Measurements from ENCODE around the gene KCNIP1. TPM values are rescaled to one million over a fixed set of nuclear protein-coding genes. Genes with fewer than 3 reads are reported as not detected.

KCNIP1 gene
- total RNA-seq, 1 donor from 2014 or later: 12.6 TPM

DNA sequence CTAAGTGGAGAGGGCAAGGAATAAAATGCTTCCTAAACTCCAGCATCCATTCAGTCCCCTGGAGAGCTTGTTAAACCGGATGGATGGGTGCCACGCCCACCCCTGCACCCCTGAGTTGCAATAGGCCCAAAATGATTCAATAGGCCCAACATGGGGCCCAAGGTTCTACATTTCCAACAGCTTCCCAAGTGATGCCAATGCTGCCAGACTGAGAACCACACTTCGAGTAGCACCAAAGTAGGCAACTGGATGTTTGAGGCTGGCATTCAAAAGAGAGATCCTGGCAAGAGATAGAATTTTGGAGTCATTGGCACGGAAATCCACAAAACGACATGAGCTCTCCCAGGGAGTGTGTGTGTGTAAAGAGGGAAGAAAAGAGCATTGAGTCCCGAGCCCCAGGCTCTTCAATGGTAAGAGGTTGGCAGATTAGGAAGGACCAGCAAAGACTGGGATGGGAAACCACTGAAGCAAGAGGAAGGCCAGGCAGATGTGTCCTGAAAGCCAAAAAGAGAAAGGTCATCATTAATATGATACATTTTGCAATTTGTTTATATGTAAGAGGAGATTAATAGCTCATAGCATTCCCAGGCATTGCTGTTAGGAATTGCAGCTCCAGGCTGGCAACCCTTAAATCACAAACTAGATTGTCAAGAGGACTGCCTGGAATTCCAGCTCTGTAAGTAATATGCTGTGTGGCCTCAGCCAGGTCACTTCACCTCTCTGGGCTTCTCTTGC, 130.6 kb downstream of the KCNIP1 start:
- Mint-ChIP-seq H3K4me3 (ENCODE audit: unreplicated experiment) (no peak overlapping the region), H3K27me3 (ENCODE audit: unreplicated experiment) (no peaks in the 10 kb centered on the region), H3K4me1 (ENCODE audit: unreplicated experiment) (peaks cover 34% of the 10 kb centered on the region), H3K9me3 (ENCODE audit: unreplicated experiment) (no peaks in the 10 kb centered on the region), H3K36me3 (ENCODE audit: unreplicated experiment) (no peaks in the 10 kb centered on the region), H3K27ac (ENCODE audit: unreplicated experiment) (no peak overlapping the region)
- TF ChIP-seq, protein P1, sequence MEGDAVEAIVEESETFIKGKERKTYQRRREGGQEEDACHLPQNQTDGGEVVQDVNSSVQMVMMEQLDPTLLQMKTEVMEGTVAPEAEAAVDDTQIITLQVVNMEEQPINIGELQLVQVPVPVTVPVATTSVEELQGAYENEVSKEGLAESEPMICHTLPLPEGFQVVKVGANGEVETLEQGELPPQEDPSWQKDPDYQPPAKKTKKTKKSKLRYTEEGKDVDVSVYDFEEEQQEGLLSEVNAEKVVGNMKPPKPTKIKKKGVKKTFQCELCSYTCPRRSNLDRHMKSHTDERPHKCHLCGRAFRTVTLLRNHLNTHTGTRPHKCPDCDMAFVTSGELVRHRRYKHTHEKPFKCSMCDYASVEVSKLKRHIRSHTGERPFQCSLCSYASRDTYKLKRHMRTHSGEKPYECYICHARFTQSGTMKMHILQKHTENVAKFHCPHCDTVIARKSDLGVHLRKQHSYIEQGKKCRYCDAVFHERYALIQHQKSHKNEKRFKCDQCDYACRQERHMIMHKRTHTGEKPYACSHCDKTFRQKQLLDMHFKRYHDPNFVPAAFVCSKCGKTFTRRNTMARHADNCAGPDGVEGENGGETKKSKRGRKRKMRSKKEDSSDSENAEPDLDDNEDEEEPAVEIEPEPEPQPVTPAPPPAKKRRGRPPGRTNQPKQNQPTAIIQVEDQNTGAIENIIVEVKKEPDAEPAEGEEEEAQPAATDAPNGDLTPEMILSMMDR (IDR thresholded peaks at IDR 0.05): no peak
- no peak for DNase-seq (ENCODE audit: extremely low spot score, unreplicated experiment)

DNA sequence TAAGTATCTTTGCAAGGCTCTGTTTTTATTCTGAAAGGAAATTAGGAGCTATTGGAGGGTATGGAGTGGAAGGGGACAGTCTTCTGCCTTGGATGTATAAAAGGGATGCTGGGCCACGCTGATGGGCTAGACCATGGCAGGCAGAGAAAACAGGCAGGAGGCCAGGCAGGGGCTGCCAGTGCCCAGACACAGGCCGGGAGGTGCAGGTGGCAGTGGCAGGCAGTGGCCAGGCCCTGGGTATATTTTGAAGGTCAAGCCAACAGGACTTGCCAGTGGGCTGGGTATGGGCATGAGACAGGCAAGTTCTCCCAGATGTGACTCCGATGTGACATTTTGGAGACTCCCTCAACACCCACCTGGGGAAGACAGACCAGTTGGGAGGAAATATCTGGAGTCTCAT, 131.9 kb downstream of the KCNIP1 start:
- TF ChIP-seq, protein P1 (IDR thresholded peaks at IDR 0.05): no peak
- peaks cover 34% of the 10 kb centered on the region for H3K4me1 Mint-ChIP-seq (ENCODE audit: unreplicated experiment)
- no peak for DNase-seq (ENCODE audit: extremely low spot score, unreplicated experiment)
- H3K36me3 Mint-ChIP-seq (ENCODE audit: unreplicated experiment): no peaks in the 10 kb centered on the region
- no peak overlapping the region for H3K27ac Mint-ChIP-seq (ENCODE audit: unreplicated experiment)
- H3K9me3 Mint-ChIP-seq (ENCODE audit: unreplicated experiment): no peaks in the 10 kb centered on the region
- no peak overlapping the region for H3K4me3 Mint-ChIP-seq (ENCODE audit: unreplicated experiment)
- no peaks in the 10 kb centered on the region for H3K27me3 Mint-ChIP-seq (ENCODE audit: unreplicated experiment)

DNA sequence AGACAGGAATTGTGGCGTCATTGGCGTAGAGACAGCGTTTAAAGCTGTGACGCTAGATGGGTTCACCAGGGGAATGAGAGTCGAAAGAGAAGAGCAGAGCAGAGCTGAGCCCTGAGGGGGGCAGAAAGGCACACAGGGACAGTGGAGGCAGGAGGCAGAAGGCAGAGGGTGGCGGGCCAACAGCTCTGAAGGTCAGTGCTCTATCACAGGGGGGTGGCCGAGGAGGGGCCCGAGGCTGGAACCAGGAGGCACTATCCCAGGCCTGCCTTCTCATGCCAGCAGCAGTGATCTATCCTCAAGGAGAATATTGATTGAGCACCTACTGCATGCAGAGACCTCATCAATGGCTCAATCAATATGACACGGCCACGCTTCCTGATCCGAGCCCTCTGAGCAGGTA, 132.4 kb downstream of the KCNIP1 start:
- no peak for DNase-seq (ENCODE audit: extremely low spot score, unreplicated experiment)
- TF ChIP-seq, protein P1 (IDR thresholded peaks at IDR 0.05): no peak
- H3K27me3 Mint-ChIP-seq (ENCODE audit: unreplicated experiment): no peaks in the 10 kb centered on the region
- no peak overlapping the region for H3K27ac Mint-ChIP-seq (ENCODE audit: unreplicated experiment)
- no peaks in the 10 kb centered on the region for H3K9me3 Mint-ChIP-seq (ENCODE audit: unreplicated experiment)
- H3K4me3 Mint-ChIP-seq (ENCODE audit: unreplicated experiment): no peak overlapping the region
- peaks cover 34% of the 10 kb centered on the region for H3K4me1 Mint-ChIP-seq (ENCODE audit: unreplicated experiment)
- no peaks in the 10 kb centered on the region for H3K36me3 Mint-ChIP-seq (ENCODE audit: unreplicated experiment)

DNA sequence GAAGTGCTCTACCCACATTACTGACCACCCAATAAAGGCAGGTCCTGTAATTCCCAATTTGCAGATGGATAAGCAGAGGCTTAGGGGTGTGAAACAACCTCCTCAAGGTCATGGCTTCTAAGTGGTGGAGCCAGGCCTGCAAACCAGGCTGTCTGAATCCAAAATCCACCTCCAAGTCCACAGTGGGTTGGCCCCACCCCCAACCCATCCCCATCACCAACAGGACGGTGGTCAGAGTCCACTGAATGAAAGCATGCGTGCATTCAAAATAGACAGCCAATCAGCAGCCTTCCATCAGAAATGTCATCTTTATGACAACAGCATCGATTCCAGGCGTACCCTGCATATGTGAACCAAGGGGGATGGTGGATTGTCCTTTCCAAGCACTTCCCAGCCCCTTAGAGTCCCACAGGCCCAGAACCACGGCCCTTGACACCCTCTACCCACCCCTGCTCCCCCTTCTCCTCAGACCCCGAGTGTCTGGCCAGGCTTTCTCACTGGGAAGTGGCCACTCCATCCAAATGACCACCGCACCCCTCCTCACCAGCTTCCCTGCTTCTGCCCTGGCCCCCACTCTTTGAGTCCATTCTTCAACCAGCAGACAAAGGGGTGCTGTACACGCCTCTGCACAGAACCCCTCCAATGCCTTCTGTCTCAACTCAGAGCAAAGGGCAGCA, 133.1 kb downstream of the KCNIP1 start:
- H3K36me3 Mint-ChIP-seq (ENCODE audit: unreplicated experiment): no peaks in the 10 kb centered on the region
- no peaks in the 10 kb centered on the region for H3K9me3 Mint-ChIP-seq (ENCODE audit: unreplicated experiment)
- peaks cover 27% of the 10 kb centered on the region for H3K4me1 Mint-ChIP-seq (ENCODE audit: unreplicated experiment)
- H3K27me3 Mint-ChIP-seq (ENCODE audit: unreplicated experiment): no peaks in the 10 kb centered on the region
- no peak for DNase-seq (ENCODE audit: extremely low spot score, unreplicated experiment)
- no peak overlapping the region for H3K4me3 Mint-ChIP-seq (ENCODE audit: unreplicated experiment)
- no peak overlapping the region for H3K27ac Mint-ChIP-seq (ENCODE audit: unreplicated experiment)
- TF ChIP-seq, protein P1 (IDR thresholded peaks at IDR 0.05): no peak

DNA sequence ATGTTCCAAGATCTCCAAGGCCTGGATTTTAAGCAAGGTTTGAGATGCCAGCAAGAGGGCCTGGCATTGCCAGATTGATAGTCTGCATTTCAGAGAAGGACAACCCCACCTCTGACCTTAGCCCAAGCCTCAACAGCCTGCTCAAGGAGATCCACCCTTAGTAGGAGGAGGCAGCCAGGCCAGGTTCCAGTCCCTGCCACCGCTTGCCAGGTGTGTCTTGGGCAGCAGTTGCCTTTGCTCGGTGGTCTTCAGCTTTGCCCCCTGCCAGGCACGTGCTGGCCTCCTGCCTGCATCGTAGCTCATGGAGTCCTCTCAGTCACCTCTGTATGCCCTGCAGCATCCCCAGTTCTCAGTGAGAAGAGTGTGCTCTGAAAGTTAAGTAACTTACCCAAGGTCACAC, 134.2 kb downstream of the KCNIP1 start:
- H3K9me3 Mint-ChIP-seq (ENCODE audit: unreplicated experiment): no peaks in the 10 kb centered on the region

More for the DNA sequence above, 134.2 kb downstream of the KCNIP1 start:
- H3K27ac Mint-ChIP-seq (ENCODE audit: unreplicated experiment): no peak overlapping the region
- peaks cover 16% of the 10 kb centered on the region for H3K4me1 Mint-ChIP-seq (ENCODE audit: unreplicated experiment)
- no peak overlapping the region for H3K4me3 Mint-ChIP-seq (ENCODE audit: unreplicated experiment)
- no peaks in the 10 kb centered on the region for H3K36me3 Mint-ChIP-seq (ENCODE audit: unreplicated experiment)
- H3K27me3 Mint-ChIP-seq (ENCODE audit: unreplicated experiment): no peaks in the 10 kb centered on the region
- TF ChIP-seq, protein P1 (IDR thresholded peaks at IDR 0.05): no peak
- DNase-seq (ENCODE audit: extremely low spot score, unreplicated experiment): no peak

Data from osteocyte (in vitro differentiated cells).